ENCODE data around the gene BCAN.
A peak's percentile ranks its signal among the peaks of the same experiment; 100 is the strongest.
"Not testable (repeated sequence)": the region's sequence is repeated elsewhere in the genome, so short reads cannot be mapped to it uniquely, and the experiment has no call there.

BCAN gene

GRCh38 chr1:156618853-156619581 is 22.9 kb upstream of the BCAN start, which contains the start of gene HAPLN2:
TSS of gene HAPLN2 (plus strand) at chr1:156619415. CDS start at chr1:156623491, 4,076 bp downstream.
- no peak for DNase-seq

- no peak for DNase-seq
Measured at GRCh38 chr1:156619582-156619955, 22.3 kb upstream of the BCAN start.

GRCh38 chr1:156622581-156623297 is 19.2 kb upstream of the BCAN start:
- no peak for DNase-seq

- no peak for DNase-seq
Measured at GRCh38 chr1:156623946-156624813, 17.7 kb upstream of the BCAN start.

GRCh38 chr1:156624814-156625435 is 17.0 kb upstream of the BCAN start:
- DNase-seq, result no peak

GRCh38 chr1:156625436-156626078 is 16.4 kb upstream of the BCAN start:
- DNase-seq, result no peak

- DNase-seq, result no peak
Measured at GRCh38 chr1:156626079-156626438, 15.9 kb upstream of the BCAN start.

GRCh38 chr1:156627313-156627880 is 14.5 kb upstream of the BCAN start:
- no peak for DNase-seq

GRCh38 chr1:156629823-156630449 is 12.0 kb upstream of the BCAN start:
- DNase-seq, result no peak

GRCh38 chr1:156631152-156631551 is 10.8 kb upstream of the BCAN start:
- DNase-seq, result not testable (repeated sequence)

- DNase-seq, result no peak
Measured at GRCh38 chr1:156632355-156632754, 9.6 kb upstream of the BCAN start.

GRCh38 chr1:156638189-156638985 is 3.5 kb upstream of the BCAN start:
- no peak for DNase-seq

- no peak for DNase-seq
Measured at GRCh38 chr1:156639601-156640101, 2.3 kb upstream of the BCAN start.

GRCh38 chr1:156640842-156641706 is 843 bp upstream of the BCAN start:
- no peak for DNase-seq

- no peak for DNase-seq
Measured at GRCh38 chr1:156642265-156643048, 540 bp downstream of the BCAN start.

- DNase-seq, result no peak
Measured at GRCh38 chr1:156643049-156643777, 1.3 kb downstream of the BCAN start.

GRCh38 chr1:156643778-156644092 is 1.8 kb downstream of the BCAN start:
- peak; percentile 52 for DNase-seq

GRCh38 chr1:156644146-156644545 is 2.2 kb downstream of the BCAN start:
- no peak for DNase-seq

Data from SIG-M5 (cell line).